ACHN (cell line): Measurements from ENCODE around the gene CAT.

Experiments
- DNase-seq: peaks from one replicate; pipeline ENCODE4 v3.0.0-alpha.2; 2015
- in situ Hi-C: cut with HindIII; loops from 2 replicates; pipeline ENCODE4 v1.10.0; 2017; ENCODE audit warnings: low sequenced_read_pairs, low pct_ligation_motif_present, low pct_unique_long_range_greater_than_20kb

The CAT gene

DNA sequence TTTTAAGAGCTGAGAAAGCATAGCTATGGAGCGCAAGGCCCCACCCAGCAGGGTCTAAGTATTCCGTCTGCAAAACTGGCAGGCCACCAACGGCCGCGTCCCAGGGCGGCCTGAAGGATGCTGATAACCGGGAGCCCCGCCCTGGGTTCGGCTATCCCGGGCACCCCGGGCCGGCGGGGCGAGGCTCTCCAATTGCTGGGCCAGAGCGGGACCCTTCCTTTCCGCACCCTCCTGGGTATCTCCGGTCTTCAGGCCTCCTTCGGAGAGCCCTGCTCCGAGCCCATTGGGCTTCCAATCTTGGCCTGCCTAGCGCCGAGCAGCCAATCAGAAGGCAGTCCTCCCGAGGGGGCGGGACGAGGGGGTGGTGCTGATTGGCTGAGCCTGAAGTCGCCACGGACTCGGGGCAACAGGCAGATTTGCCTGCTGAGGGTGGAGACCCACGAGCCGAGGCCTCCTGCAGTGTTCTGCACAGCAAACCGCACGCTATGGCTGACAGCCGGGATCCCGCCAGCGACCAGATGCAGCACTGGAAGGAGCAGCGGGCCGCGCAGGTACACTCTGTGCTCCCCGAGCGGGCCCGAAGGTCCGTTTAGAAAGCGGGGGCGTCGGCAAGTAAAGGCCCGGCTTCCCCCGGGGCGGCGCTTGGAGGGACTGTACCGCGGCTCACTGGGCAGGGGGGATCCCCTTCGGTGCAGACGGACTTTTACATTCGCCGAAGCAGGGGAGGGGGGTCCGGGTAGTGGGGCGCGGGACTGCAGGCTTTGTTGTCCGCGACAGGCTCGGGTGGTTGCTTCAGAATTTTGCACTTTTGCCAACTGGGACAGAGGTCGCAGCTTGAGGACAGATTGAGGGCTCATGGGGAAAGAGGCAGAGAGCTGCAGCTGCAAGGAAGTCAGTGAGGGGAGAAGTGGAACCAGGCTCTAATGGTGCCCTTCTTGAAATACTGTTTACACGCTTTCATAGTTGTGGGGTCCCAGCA, at the start of gene CAT:
Gene CAT (plus strand): TSS at position 406 of the 979 bp plus-strand sequence. CDS start 80 bp downstream, at position 486.
- in situ Hi-C loops = no loop called here

DNA sequence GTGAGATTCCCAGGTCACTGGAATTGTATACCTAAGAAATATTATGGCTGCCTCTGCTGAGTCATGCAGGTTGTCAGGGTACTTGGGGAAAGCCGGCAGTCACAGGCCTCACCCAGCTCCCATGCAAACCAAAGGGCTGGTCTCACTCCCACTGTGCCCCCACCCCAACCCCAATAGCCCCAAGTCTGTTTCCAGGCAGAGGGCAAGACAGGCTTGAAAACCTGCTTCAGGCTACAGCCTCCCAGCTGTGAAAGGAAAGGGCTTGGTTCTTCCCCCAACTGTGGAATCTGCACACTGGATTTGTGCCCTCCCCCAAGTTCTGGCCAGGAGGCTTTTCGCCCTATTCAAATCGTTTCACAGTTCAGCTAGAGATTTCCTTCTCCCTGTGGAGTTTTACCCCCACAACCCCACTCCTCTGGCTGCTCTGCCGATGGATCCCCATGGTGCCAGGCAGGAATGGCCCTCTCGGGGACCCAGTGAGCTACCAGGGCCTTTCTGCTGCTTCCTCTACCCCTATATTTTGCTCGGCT, 43.9 kb upstream of the CAT start:
- no peak for DNase-seq
- in situ Hi-C loops = no loop called here

More for the DNA sequence above, at the start of gene CAT:
- peak; percentile 96 for DNase-seq

DNA sequence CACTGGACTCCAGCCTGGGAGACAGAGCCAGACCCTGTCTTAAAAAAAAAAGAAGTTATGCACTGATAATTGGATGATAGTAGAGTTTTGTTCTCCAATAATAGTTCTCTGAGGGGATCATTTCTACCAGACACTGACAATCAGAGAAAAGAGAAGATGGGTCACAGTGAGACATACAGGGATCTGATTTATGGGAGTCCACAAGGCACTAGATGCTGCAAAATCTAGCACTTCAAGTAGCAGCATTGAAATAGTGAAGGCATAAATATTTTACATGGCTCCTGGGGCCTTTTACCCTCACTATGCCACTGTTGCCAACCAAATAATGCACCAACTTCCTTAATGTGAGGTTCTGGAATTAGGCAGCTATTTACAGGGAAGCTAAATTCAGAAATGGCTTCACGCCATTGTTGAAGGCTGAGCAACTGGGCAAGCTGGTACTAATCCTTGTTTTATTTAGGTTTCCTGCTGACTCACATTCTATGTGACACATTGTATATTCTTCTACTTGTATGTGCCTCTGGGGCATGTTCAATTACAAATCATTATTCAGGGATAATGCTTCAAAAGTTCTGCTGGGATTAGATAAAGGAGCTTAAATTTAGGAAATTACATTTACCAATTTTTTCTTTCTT, 42.7 kb upstream of the CAT start:
- DNase-seq = no peak

DNA sequence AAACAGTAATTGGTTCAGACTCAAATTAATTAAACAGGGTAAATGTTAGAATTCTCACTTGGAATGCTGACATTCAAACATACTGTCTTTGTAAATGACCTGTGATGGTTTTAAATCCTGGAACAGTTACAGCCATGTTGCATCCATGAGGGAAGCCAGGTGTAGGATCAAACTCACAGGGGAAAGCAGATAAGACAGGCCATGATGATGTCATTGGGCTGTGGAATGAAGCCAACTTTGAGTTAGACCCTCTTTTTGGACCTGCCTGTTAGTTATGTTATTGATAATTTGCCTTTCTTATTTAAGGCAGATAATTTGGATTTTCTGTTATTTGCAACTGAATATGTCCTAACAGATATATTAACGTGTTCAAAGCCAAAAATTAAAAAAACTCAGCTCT, 41.6 kb upstream of the CAT start:
- in situ Hi-C loops = no loop called here
- no peak for DNase-seq

More for the DNA sequence above, 42.7 kb upstream of the CAT start:
- in situ Hi-C loops = no loop called here

DNA sequence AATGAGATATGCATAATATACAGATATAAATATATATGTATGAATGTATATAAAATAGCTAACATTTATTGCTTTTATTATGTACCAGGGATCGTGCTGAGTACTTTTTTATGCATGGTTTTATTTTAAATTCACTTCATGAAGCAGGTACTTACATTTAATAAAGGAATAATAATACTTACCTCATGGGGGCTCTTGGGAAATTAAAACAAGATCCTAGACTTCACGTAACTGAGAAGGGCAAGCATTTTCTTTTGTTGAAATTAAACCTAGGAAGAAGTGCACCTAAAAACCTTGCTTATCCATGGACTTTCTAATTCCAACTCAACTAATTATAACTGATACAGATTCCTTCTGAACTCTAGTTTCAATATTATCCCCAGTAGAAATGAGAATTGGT, 40.9 kb upstream of the CAT start:
- in situ Hi-C loops = no loop called here
- no peak for DNase-seq

DNA sequence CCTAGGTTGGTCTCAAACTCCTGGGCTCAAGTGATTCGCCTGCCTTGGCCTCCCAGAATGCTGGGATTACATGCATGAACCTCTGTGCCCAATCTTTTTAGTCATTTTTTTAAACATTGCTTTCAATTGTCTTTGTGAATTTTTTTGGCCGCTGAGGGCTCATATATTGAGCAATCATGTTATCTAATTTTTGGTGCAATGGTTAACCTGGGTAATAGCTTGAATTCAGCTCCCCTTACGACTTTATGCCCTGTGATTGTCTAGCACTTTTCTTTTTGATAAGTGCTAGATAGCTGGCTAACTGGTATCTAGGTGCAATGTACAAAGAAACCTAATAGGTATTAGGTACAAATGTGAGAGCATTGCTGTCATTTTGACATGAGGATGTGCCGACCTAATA, 35.3 kb upstream of the CAT start:
- no peak for DNase-seq

DNA sequence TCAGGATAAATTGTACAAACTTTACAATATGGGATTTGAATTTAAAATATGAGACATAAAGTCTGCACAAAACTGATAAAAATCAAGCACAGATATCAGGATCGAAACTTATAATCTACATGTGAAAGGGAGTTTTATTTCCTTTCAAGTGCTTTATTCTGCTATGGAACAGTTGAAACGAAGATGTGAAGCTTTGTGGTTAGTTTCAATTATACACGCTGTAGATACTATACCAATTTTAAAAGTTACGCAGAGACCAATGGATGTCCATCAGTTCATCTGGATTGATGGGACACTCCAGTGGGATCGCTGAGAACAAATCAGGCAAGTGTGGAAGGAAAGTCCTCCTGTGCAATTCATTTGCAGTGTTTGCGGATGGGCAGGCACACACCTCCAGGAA, 34.5 kb upstream of the CAT start:
- in situ Hi-C loops = no loop called here
- DNase-seq = no peak

More for the DNA sequence above, 35.3 kb upstream of the CAT start:
- in situ Hi-C loops = no loop called here

DNA sequence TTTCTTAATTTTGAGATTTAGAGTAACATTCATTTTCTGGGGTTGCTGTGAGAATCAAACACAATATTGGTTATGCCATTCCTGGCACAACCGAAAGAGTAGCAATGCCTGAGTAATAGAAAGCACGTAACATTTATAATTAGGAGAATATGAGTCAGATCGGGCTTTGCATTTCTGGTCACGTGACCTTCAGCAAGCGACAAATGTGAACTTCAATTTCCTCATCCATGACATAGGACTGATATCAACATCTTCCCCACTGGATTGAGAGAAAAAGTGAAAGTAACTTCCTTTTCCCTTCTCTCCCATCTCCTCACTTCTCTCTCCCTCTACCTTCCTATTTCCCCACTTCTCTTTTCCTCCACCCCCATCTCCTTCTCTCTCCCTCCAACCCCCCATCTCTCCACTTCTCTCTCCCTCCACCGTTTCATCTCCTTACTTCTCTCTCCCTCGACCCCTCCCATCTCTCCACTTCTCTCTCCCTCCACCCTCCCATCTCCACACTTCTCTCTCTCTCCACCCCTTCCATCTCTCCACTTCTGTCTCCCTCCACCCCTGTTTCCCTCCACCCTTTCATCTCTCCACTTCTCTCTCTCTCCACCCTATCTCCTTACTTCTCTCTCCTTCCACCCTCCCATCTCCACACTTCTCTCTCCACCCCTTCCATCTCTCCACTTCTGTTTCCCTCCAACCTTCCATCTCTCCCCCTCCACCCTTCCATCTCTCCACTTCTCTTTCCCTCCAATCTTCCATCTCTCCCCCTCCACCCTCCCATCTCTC, 33.5 kb upstream of the CAT start:
- DNase-seq = peak; percentile 22
- in situ Hi-C loops = no loop called here

DNA sequence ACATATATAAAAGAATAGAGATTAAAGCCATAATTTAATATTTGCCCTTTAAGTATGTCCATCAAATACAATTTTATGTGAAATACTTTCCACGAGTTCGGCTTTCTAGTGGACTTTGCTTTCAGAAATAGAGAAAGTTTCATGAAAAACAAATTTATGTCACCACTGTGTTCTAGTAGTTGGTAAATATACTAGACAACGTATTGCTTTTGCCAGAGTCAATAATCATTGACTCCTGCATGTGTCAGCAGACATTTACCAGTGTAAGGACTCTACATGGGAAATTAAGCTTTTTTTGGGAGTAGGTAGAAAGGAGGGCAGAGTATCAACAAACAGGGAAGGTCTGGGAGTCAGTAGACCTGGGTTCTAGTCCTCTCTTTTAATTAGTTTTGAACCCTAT, 32.3 kb upstream of the CAT start:
- in situ Hi-C loops = no loop called here
- DNase-seq = no peak

DNA sequence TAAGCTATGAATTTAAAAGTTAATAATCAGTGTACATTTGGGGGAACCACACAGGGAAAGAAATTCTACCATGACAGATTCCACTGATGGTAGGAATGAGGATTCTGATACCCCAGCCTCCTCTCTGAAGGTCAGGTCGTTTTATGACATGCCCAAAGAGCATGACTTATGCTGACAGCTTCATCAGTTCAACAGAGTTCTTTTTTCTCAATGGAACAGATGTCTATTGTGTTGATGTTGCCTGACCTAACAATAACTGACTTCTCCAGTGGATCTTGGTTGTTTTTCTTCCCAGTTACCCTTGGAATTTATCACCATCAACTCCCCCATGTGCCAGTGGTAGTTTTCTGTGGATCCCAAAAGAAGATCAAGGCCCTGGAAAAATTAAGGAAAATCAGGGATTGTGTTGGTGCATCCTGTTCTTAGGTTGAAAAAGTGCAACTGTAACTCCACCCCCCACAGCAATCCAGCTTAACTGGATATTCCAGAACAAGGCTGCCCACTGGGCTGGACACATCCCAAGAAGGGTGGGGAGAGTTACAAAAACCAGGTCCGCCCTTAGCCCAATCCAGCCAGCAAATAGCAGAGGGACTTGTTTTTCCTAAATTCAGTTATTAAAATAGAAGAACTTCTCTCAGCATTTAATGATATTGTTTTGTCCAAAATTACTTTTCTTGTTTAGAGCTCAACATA, 31.5 kb upstream of the CAT start:
- no peak for DNase-seq
- in situ Hi-C loops = no loop called here

DNA sequence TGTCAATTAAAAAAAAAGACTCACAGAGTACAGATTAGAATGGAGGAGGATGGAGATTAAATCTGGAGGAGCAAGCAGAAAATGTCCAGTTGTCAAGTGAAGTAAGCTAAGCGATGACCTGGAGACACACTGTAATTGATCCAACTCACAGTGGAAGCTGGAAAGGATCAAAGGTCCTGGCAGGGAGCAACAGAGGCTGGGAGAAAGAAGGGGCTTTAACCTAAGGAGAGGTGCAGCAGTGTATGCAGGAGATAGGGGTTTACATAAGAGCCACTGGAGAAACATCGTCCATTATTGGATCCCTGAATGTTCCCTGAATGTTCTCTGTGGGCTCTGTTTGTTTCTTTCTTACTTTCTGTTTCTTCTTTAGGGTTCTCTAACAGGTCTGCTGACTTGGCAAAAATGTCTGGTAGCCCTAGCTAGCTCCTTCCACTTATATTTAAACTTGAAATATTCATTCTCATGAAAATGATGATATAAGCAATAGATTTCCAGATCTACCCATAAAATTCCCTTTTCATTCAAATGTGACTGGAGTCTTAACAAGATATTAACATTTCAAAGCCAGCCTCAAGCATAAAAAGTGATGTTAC, 30.1 kb upstream of the CAT start:
- no peak for DNase-seq
- in situ Hi-C loops = no loop called here

DNA sequence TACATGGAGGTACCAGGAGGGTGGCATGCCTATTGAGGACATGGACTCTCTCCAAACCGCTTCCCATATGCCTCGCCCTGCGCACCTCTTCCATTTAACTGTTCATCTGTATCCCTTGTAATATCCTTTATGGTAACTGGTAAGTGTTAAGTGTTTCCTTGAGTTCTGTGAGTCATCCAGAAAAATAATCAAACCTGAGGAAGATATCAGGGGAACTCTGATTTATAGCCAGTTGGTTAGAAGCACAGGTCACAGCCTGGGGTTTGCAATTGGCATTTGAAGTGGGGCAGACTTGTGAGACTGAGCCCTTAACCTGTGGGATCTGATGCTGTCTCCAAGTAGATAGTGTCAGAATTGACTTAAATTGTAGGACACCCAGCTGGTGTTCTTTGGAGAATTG, 27.6 kb upstream of the CAT start:
- in situ Hi-C loops = no loop called here
- no peak for DNase-seq

DNA sequence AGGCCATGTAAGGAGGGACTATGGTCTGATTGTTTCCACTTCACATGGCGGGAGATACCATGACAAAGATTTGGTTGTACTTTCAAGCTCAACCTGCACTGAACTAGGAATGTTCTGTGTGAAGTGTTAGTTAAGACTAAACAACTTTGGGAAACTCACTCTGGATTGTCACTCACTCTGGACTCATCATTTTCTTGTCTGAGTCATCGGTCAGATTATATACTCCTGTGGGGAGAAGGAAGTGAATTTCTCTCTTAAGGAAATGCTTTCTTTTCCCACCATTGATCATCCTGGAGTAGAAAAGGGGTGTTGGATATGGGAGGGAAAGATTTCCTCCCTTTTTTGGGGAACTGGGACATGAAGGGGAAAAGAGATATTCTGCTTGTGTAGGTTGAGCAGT, 26.9 kb upstream of the CAT start:
- in situ Hi-C loops = no loop called here
- DNase-seq = no peak

DNA sequence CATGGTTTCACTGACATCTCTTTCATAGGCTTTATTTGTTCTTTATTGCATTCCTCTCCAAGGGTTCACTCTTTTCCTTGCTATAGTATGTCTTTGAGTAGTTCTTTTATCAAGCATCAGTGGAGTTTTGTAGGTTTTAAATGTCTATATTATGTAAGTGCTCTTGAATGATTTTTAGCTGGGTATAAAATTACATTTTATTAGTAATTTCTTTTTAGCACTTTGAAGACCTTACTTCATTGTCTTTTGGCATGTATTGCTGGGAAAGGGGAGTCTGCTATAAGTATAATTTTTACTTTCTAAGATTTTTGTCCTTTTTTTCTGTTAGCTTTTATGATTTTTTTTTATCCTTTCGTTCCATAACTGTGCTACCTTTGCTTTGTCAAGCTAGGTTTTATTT, 25.5 kb upstream of the CAT start:
- no peak for DNase-seq
- in situ Hi-C loops = no loop called here

DNA sequence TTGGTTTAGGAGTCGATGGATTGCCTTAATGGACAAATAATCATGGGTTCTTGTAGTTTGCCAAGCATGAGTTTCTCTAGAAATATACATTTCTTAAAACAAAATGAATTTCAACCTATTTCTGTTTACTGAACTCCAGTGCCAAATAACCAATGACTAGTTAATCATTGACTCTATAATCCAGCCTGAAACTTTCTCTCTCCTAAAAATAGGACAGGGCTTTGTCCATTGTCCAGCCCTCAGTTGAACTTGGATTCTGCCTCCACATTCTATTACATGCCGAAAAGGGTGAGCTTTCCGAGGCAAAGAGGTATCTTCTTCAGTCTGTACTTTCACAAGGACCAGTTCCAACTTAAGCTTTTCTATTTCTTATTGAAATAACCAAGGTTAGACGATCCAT, 23.2 kb upstream of the CAT start:
- no peak for DNase-seq
- in situ Hi-C loops = no loop called here

DNA sequence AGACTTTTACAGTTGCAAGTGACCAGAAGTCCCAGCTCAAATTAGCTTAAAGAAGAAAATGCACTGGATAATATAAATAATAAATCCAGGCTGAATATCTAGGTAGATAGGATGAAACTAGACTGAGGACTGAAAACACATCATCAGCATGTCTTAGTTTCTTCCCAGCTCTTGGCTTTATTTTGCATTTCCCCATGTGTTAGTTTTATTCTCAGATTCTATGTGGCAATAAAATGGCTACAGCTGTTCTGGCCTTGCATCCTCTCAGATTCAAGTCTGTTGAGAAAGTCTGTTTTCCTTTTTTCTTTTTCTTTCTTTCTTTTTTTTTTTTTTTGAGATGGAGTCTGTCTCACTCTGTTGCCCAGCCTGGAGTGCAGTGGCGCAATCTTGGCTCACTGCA, 22.6 kb upstream of the CAT start:
- no peak for DNase-seq
- in situ Hi-C loops = no loop called here

DNA sequence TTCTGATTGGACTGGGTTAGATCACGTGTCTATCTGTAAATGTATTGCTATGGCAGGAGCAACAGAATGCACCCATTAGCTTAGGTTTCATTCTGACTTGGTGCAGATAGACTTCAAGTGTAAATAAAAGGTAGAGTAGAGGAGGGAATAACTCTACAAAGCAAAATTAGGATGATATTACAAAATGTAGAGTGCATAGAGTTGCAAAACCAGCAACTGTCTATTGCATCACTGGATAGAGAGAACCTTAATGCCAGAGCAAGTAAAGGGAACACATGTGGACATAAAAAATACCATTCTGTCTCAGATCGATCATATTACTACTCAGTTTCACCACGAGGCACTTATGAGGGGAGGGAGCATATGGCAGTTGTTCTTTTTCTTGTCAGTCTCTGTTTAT, 22.0 kb upstream of the CAT start:
- in situ Hi-C loops = no loop called here
- DNase-seq = no peak

DNA sequence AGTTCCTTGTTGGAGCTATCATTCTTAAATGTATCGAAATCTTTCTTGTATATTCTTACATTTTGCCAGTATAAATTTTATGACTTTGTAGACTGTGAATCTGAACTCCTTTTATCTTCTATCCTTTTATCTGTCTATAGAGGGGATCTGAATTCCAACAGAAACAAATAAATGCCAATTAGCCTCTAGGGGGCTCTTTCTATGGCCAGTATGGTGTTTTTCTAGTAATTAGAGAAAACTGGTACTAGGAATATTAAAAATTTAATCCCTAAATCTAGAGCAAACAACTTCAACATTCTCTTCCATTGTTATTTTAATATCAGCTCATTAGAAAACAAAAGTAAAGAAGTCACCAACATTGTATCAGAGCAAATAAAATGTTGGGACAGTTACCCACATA, 21.5 kb upstream of the CAT start:
- in situ Hi-C loops = no loop called here

More for the DNA sequence above, 21.5 kb upstream of the CAT start:
- no peak for DNase-seq
